GM12878 (cell line): ENCODE results near the gene GJA9. TPM values are rescaled to one million over a fixed set of nuclear protein-coding genes. Genes with fewer than 3 reads are reported as not detected.
A peak's percentile ranks its signal among the peaks of the same experiment; 100 is the strongest.

Experiments used
- CHD2 ChIP-seq: IDR thresholded peaks from 2 replicates; pipeline ENCODE4 v1.6.1; 2011; ENCODE audit warnings: low read depth, low read length, improper control_type of control experiment, borderline replicate concordance
- GABPA ChIP-seq: IDR thresholded peaks from 2 replicates; pipeline ENCODE4 v1.6.1; 2014; ENCODE audit warnings: antibody characterized with exemption, low read depth, mild to moderate bottlenecking, inconsistent platforms
- HCFC1 ChIP-seq: fragments of 150-350 bp; IDR thresholded peaks from 2 replicates; pipeline ENCODE4 v1.6.1; 2014; ENCODE audit warnings: low read length
- HDGF ChIP-seq: fragments of 450-650 bp; IDR thresholded peaks from 2 replicates; pipeline ENCODE4 v1.6.1; 2016; ENCODE audit warnings: antibody characterized with exemption
- JUNB ChIP-seq: IDR thresholded peaks from 2 replicates; pipeline ENCODE4 v1.6.1; 2016; ENCODE audit warnings: antibody characterized with exemption, mild to moderate bottlenecking
- KAT2A ChIP-seq: conservative IDR thresholded peaks from 2 replicates; pipeline ENCODE4 v1.6.1; 2011; ENCODE audit warnings: low read depth, low read length; ENCODE audit not compliant: control insufficient read depth
- MYB ChIP-seq: fragments of 150-350 bp; IDR thresholded peaks from 2 replicates; pipeline ENCODE4 v1.6.1; 2014; ENCODE audit warnings: mild to moderate bottlenecking, low read depth, low read length, borderline replicate concordance
- NRF1 ChIP-seq: conservative IDR thresholded peaks from 2 replicates; pipeline ENCODE4 v1.6.1; 2011; ENCODE audit warnings: mild to moderate bottlenecking, low read depth, low read length, improper control_type of control experiment
- POU2F2 ChIP-seq: IDR thresholded peaks from 3 replicates; pipeline ENCODE4 v1.6.1; 2011; ENCODE audit warnings: low read depth, mild to moderate bottlenecking, low read length, borderline replicate concordance
- RAD51 ChIP-seq: fragments of 450-650 bp; IDR thresholded peaks from 2 replicates; pipeline ENCODE4 v1.6.1; 2016; ENCODE audit warnings: moderate library complexity, mild to moderate bottlenecking, inconsistent platforms
- RBBP5 ChIP-seq: fragments of 200-600 bp; sonication (generic); conservative IDR thresholded peaks from 2 replicates; pipeline ENCODE4 v1.6.1; 2016
- SMARCA5 ChIP-seq: fragments of 450-650 bp; IDR thresholded peaks from 2 replicates; pipeline ENCODE4 v1.6.1; 2017; ENCODE audit warnings: mild to moderate bottlenecking
- SUPT20H ChIP-seq: IDR thresholded peaks from 2 replicates; pipeline ENCODE4 v1.6.1; 2011; ENCODE audit warnings: low read depth, mild to moderate bottlenecking, low read length, moderate library complexity, borderline replicate concordance; ENCODE audit not compliant: control insufficient read depth
- TCF12 ChIP-seq: IDR thresholded peaks from 2 replicates; pipeline ENCODE4 v1.6.1; 2011; ENCODE audit warnings: low read depth, mild to moderate bottlenecking, low read length
- ZBED1 ChIP-seq: IDR thresholded peaks from 2 replicates; pipeline ENCODE4 v1.6.1; 2016; ENCODE audit warnings: borderline replicate concordance
- polyA plus RNA-seq, 11 experiments: library from polyadenylated mRNA; depleted of rRNA in 4 of 11; unstranded in 6 of 11; stranded (reverse) in 5 of 11; fragments of >200 nt; fragmentation: Nextera tagmentation in 4 of 11; fragmentation: Illumina TruSeq in 1 of 11; extraction: Ambion mirVana in 4 of 11; extraction: Trizol in 1 of 11; gene quantifications; 1 replicate in 1 of 11; 2 replicates in 10 of 11; pipeline versions ENCODE4 v1.2.1 to v1.2.3, GENCODE V29; 2011 to 2016; ENCODE audit warnings: inconsistent platforms in 2 of 11, missing spikeins in 2 of 11, low read depth in 1 of 11
- total RNA-seq, 4 experiments: library from RNA; depleted of rRNA in 3 of 4; stranded (reverse); fragments of >200 nt in 3 of 4; fragmentation: Illumina TruSeq in 1 of 4; extraction: Trizol in 1 of 4; gene quantifications; 2 replicates each; pipeline versions ENCODE4 v1.2.1 to v1.2.3, GENCODE V29; 2013 to 2021
- TF ChIP-seq, protein P1 (sequence below): IDR thresholded peaks from 2 replicates; pipeline ENCODE4 v1.6.1; 2012; ENCODE audit warnings: low read depth, low read length, improper control_type of control experiment
- TF ChIP-seq, protein P2 (sequence below): fragments of 450-650 bp; IDR thresholded peaks from 2 replicates; pipeline ENCODE4 v1.6.1; 2017; ENCODE audit warnings: mild to moderate bottlenecking, moderate library complexity
- TF ChIP-seq, protein P3 (sequence below): fragments of 450-650 bp; IDR thresholded peaks from 2 replicates; pipeline ENCODE4 v1.6.1; 2014; ENCODE audit warnings: mild to moderate bottlenecking
- TF ChIP-seq, protein P4 (sequence below): IDR thresholded peaks from 2 replicates; pipeline ENCODE4 v1.6.1; 2011; ENCODE audit warnings: low read depth, mild to moderate bottlenecking, low read length, moderate library complexity, borderline replicate concordance; ENCODE audit errors: extremely low read depth
- TF ChIP-seq, protein P5 (sequence below): fragments of 450-650 bp; IDR thresholded peaks from 2 replicates; pipeline ENCODE4 v1.6.1; 2018; ENCODE audit warnings: mild to moderate bottlenecking, low read depth, moderate library complexity; ENCODE audit not compliant: partially characterized antibody

The GJA9 gene
- total and polyA plus RNA-seq, 10 of the 15 experiments (the other 5 are each of a cell fraction or from before 2014, with no cell fraction given): 0.13 TPM; not detected in 9

DNA sequence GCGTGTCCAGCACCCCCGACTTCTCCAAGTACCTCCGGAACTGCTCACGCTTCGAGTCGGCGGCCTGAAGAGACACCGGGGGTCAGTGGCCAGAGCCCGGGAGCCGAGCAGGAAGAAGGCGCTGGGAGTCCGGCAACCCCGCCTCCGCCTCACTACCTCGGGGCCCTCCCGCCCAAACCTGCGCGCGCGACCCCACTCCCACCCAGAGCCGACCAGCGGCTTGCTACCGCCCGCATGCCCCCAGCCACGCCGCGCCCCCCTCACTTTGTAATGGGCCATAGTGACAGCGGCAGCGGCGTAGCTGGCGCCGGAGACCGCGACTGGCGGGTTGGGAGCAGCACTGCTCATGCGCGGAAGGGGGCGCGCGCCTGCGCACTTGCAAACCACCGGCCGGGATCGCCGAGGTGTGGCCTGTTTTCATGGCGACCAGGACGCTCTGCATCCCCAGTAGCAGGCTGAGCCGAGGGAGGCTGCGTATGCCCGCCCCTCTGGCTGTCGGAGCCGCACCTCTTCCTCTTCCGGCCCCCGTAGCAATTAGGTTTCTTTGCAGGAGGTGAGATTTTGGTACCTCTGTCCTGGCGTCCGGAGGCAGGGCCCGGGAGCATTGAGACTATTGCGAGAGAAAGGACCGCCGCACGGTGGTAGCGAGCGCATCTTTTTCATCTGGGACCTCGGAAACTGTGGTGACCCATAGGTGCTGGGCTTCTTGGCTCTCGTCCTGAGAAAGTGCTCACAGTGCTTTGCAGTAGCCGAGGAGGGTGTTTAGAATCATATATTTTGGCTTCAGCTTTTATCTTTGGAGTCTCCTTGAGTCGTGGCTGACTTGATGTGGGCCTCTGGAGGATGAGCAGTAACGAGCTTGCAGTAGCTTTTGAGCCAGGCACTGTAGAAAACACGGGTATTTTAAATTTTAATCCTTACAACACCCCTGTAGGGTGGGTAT, 8.1 kb downstream of the GJA9 start, which contains the start of gene MYCBP (continued):
- TF ChIP-seq RAD51: no peak
- peak; percentile 90 for TF ChIP-seq GABPA
- TF ChIP-seq SUPT20H: no peak
- TF ChIP-seq, protein P1, sequence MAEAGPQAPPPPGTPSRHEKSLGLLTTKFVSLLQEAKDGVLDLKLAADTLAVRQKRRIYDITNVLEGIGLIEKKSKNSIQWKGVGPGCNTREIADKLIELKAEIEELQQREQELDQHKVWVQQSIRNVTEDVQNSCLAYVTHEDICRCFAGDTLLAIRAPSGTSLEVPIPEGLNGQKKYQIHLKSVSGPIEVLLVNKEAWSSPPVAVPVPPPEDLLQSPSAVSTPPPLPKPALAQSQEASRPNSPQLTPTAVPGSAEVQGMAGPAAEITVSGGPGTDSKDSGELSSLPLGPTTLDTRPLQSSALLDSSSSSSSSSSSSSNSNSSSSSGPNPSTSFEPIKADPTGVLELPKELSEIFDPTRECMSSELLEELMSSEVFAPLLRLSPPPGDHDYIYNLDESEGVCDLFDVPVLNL: no peak
- TF ChIP-seq HCFC1: peak; percentile 66; the same call in 1 of the 2 replicates
- no peak for TF ChIP-seq RBBP5
- 0 out of 2 replicates have a peak, but pooled peaks have one; percentile 50 for TF ChIP-seq ZBED1
- TF ChIP-seq JUNB: no peak
- TF ChIP-seq HDGF: no peak
- no peak for TF ChIP-seq SMARCA5
- TF ChIP-seq, protein P2, sequence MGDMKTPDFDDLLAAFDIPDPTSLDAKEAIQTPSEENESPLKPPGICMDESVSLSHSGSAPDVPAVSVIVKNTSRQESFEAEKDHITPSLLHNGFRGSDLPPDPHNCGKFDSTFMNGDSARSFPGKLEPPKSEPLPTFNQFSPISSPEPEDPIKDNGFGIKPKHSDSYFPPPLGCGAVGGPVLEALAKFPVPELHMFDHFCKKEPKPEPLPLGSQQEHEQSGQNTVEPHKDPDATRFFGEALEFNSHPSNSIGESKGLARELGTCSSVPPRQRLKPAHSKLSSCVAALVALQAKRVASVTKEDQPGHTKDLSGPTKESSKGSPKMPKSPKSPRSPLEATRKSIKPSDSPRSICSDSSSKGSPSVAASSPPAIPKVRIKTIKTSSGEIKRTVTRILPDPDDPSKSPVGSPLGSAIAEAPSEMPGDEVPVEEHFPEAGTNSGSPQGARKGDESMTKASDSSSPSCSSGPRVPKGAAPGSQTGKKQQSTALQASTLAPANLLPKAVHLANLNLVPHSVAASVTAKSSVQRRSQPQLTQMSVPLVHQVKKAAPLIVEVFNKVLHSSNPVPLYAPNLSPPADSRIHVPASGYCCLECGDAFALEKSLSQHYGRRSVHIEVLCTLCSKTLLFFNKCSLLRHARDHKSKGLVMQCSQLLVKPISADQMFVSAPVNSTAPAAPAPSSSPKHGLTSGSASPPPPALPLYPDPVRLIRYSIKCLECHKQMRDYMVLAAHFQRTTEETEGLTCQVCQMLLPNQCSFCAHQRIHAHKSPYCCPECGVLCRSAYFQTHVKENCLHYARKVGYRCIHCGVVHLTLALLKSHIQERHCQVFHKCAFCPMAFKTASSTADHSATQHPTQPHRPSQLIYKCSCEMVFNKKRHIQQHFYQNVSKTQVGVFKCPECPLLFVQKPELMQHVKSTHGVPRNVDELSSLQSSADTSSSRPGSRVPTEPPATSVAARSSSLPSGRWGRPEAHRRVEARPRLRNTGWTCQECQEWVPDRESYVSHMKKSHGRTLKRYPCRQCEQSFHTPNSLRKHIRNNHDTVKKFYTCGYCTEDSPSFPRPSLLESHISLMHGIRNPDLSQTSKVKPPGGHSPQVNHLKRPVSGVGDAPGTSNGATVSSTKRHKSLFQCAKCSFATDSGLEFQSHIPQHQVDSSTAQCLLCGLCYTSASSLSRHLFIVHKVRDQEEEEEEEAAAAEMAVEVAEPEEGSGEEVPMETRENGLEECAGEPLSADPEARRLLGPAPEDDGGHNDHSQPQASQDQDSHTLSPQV: no peak
- 0 out of 2 replicates have a peak, but pooled peaks have one; percentile 45 for TF ChIP-seq CHD2
- TF ChIP-seq, protein P3, sequence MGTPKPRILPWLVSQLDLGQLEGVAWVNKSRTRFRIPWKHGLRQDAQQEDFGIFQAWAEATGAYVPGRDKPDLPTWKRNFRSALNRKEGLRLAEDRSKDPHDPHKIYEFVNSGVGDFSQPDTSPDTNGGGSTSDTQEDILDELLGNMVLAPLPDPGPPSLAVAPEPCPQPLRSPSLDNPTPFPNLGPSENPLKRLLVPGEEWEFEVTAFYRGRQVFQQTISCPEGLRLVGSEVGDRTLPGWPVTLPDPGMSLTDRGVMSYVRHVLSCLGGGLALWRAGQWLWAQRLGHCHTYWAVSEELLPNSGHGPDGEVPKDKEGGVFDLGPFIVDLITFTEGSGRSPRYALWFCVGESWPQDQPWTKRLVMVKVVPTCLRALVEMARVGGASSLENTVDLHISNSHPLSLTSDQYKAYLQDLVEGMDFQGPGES: no peak
- TF ChIP-seq, protein P4, sequence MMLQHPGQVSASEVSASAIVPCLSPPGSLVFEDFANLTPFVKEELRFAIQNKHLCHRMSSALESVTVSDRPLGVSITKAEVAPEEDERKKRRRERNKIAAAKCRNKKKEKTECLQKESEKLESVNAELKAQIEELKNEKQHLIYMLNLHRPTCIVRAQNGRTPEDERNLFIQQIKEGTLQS: no peak
- peak; percentile 90 for TF ChIP-seq NRF1
- no peak for TF ChIP-seq KAT2A
- no peak for TF ChIP-seq TCF12
- TF ChIP-seq, protein P5, sequence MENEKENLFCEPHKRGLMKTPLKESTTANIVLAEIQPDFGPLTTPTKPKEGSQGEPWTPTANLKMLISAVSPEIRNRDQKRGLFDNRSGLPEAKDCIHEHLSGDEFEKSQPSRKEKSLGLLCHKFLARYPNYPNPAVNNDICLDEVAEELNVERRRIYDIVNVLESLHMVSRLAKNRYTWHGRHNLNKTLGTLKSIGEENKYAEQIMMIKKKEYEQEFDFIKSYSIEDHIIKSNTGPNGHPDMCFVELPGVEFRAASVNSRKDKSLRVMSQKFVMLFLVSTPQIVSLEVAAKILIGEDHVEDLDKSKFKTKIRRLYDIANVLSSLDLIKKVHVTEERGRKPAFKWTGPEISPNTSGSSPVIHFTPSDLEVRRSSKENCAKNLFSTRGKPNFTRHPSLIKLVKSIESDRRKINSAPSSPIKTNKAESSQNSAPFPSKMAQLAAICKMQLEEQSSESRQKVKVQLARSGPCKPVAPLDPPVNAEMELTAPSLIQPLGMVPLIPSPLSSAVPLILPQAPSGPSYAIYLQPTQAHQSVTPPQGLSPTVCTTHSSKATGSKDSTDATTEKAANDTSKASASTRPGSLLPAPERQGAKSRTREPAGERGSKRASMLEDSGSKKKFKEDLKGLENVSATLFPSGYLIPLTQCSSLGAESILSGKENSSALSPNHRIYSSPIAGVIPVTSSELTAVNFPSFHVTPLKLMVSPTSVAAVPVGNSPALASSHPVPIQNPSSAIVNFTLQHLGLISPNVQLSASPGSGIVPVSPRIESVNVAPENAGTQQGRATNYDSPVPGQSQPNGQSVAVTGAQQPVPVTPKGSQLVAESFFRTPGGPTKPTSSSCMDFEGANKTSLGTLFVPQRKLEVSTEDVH: no peak
- no peak for TF ChIP-seq MYB
- TF ChIP-seq POU2F2: peak; percentile 27; the same call in 1 of the 3 replicates
